ENCODE results near the gene IL1F10.

DNA sequence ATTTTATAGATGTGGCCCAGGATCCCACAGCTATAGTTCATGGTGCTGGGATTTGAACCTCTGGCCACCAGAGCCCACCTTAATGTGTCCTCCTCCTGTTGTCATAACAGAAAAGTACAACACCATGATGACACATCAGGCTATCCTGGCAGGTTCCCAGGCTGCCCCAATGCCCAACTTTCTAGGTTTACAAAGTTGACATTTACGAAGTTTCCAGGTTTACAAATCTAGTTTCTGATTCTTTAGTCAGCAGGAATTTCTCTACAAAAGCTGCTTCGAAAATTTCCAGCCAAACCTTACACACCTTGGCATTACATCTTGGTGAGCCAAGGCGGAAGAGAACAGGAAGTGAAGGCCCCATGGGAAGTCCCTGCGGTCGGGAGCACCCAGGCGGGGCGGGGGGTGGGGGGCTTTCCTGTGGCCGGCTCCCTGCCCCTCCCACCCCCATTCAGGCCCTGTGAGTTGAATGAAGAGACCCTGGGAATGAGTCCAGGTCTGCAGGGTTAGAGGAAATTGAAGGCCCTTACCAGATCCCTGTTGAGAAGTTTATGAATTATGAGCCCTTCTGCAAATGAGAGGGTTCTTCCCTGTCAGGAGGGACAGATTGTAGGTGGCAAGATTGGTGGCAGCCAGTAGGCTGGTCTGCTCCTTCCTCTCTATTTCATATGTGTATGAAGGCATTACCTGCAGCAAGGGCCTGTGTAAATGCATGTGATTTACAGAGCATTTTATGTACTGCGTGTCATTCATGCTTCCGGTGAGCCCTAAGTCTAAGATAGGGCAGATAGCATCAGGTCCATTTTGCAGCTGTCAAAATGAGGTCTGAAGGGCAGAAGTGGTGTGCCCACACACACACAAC is 48.6 kb downstream of the IL1F10 start:
- TF ChIP-seq REST (IDR thresholded peaks at IDR 0.05; ENCODE audit: low read depth, low read length) (no peak), CEBPB (IDR thresholded peaks at IDR 0.05; ENCODE audit: borderline replicate concordance in 1 of 2, low read depth in 2 of 2, low read length in 2 of 2) (no peak), POLR2AphosphoS5 (IDR thresholded peaks at IDR 0.05; ENCODE audit: low read length) (no peak)
